Measurements from ENCODE around the gene DYRK3.

GRCh38 chr1:206674745-206675175, 39.4 kb downstream of the DYRK3 start:
- TF ChIP-seq CTCF (conservative IDR thresholded peaks at IDR 0.05): no peak
- TF ChIP-seq ZFX (IDR thresholded peaks at IDR 0.05): no peak

All from C4-2B (cell line).